Body of pancreas (tissue), 4 donors: ENCODE data around the gene ABCC1.

Experiments used
- CTCF ChIP-seq, 7 experiments: fragments of 450-650 bp in 4 of 7; fragments of 200-600 bp in 3 of 7; sonication (generic) in 3 of 7; IDR thresholded peaks; one replicate each; pipeline ENCODE4 v1.5.1; 2016 to 2019; ENCODE audit warnings: antibody characterized with exemption in 7 of 7
- POLR2A ChIP-seq, 3 donors: fragments of 450-650 bp; IDR thresholded peaks; one replicate each; pipeline ENCODE4 v1.6.1; 2016; ENCODE audit warnings: antibody characterized with exemption in 3 of 3, mild to moderate bottlenecking in 2 of 3

- no peak for TF ChIP-seq CTCF (IDR thresholded peaks at IDR 0.05)
- no peak for TF ChIP-seq POLR2A (IDR thresholded peaks at IDR 0.05)
These were observed 237.4 kb downstream of the ABCC1 start for GRCh38 chr16:16186820-16187219.
